H1 (cell line): ENCODE results near the gene MMP15. TPM values are rescaled to one million over a fixed set of nuclear protein-coding genes. Genes with fewer than 3 reads are reported as not detected.

Experiments
- CTCF ChIA-PET: fragments of 300-600 bp; sonication (Branson Sonifier 250); formaldehyde crosslinking; loops from one replicate; lab custom pipeline; 2021; ENCODE audit not compliant: partially characterized antibody; lab: Charles Lee
- POLR2A ChIA-PET: fragments of 300-600 bp; sonication (Branson Sonifier 250); formaldehyde crosslinking; loops from one replicate; lab custom pipeline; 2021; ENCODE audit warnings: inconsistent platforms; ENCODE audit not compliant: partially characterized antibody; lab: Charles Lee
- DNase-seq, 2 experiments: peaks; one replicate each; pipeline versions ENCODE4 v3.0.0 to v3.0.0-alpha.2; 2010 to 2022; ENCODE audit warnings: low spot score in 2 of 2, low read depth in 1 of 2, mixed read lengths in 1 of 2
- FAIRE-seq: peaks from 2 replicates; lab custom pipeline; 2011; peaks lifted over from hg19 to GRCh38; lab: Jason Lieb, UNC
- H2AFZ ChIP-seq: 2 replicates; pipeline ENCODE4 v1.8.1; 2012; ENCODE audit warnings: low read length, inconsistent platforms
- H2AK5ac ChIP-seq: 2 replicates; pipeline ENCODE4 v1.6.1; 2013; ENCODE audit warnings: low read depth, low read length
- H2BK120ac ChIP-seq: replicated peaks from 2 replicates; pipeline ENCODE3; 2013; ENCODE audit warnings: low read depth, low read length, inconsistent platforms
- H2BK12ac ChIP-seq: 2 replicates; pipeline ENCODE4 v1.6.1; 2013; ENCODE audit warnings: low read depth, low read length
- H2BK15ac ChIP-seq: 2 replicates; pipeline ENCODE4 v1.6.1; 2013; ENCODE audit warnings: low read length
- H2BK20ac ChIP-seq: 2 replicates; pipeline ENCODE4 v1.6.1; 2013; ENCODE audit warnings: low read length
- H2BK5ac ChIP-seq: 2 replicates; pipeline ENCODE4 v1.6.1; 2013; ENCODE audit warnings: low read depth, low read length
- H3K14ac ChIP-seq: 2 replicates; pipeline ENCODE4 v1.6.1; 2013; ENCODE audit warnings: inconsistent platforms; ENCODE audit not compliant: insufficient read length
- H3K18ac ChIP-seq: 2 replicates; pipeline ENCODE4 v1.6.1; 2013; ENCODE audit warnings: low read length; ENCODE audit errors: extremely low read depth
- H3K23ac ChIP-seq: 2 replicates; pipeline ENCODE4 v1.6.1; 2013; ENCODE audit warnings: inconsistent platforms; ENCODE audit not compliant: insufficient read length
- H3K23me2 ChIP-seq: 2 replicates; pipeline ENCODE4 v1.6.1; 2013; ENCODE audit warnings: low read depth, low read length
- H3K27ac ChIP-seq: 2 replicates; pipeline ENCODE4 v1.6.1; 2011; ENCODE audit warnings: low read depth, low read length, inconsistent platforms
- H3K27me3 ChIP-seq, 4 experiments: replicated peaks in 1 of 4; 1 replicate in 1 of 4; 2 replicates in 3 of 4; pipeline versions ENCODE4 v1.6.1 to v1.8.1; 2011 to 2013; ENCODE audit warnings: low read length in 3 of 4, mild to moderate bottlenecking in 3 of 4, inconsistent platforms in 2 of 4, mixed read lengths in 2 of 4, moderate library complexity in 1 of 4; ENCODE audit not compliant: control insufficient read depth in 3 of 4, insufficient read depth in 3 of 4; ENCODE audit errors: extremely low read depth in 1 of 4
- H3K36me3 ChIP-seq, 4 experiments: 2 replicates each; pipeline versions ENCODE4 v1.6.1 to v1.8.1; 2011 to 2013; ENCODE audit warnings: mild to moderate bottlenecking in 4 of 4, low read length in 3 of 4, moderate library complexity in 2 of 4, control low read depth in 1 of 4, inconsistent platforms in 1 of 4; ENCODE audit not compliant: insufficient read depth in 4 of 4, control insufficient read depth in 2 of 4
- H3K4ac ChIP-seq: replicated peaks from 2 replicates; pipeline ENCODE3; 2013; ENCODE audit warnings: low read length, low read depth, mixed read lengths, inconsistent platforms; ENCODE audit not compliant: insufficient read length
- H3K4me1 ChIP-seq, 4 experiments: replicated peaks in 1 of 4; 1 replicate in 1 of 4; 2 replicates in 3 of 4; pipeline versions ENCODE4 v1.6.1 to v1.8.1; 2011 to 2013; ENCODE audit warnings: low read length in 3 of 4, inconsistent platforms in 2 of 4, mixed read lengths in 1 of 4; ENCODE audit not compliant: insufficient read depth in 4 of 4, control insufficient read depth in 3 of 4
- H3K4me2 ChIP-seq, 2 experiments: 2 replicates each; pipeline versions ENCODE4 v1.6.1 to v1.8.1; 2011 to 2013; ENCODE audit warnings: low read depth in 2 of 2, low read length in 2 of 2, control low read depth in 1 of 2, inconsistent platforms in 1 of 2, mild to moderate bottlenecking in 1 of 2; ENCODE audit not compliant: insufficient read depth in 1 of 2
- H3K4me3 ChIP-seq, 4 experiments: fragments of 200-600, 300-600 bp in 1 of 4; sonication (generic), shearing (Covaris generic), sonication (Bioruptor Twin) in 1 of 4; 2 replicates each; pipeline versions ENCODE4 v1.5.1 to v1.8.1; 2011 to 2016; ENCODE audit warnings: low read length in 4 of 4, low read depth in 3 of 4, control low read depth in 2 of 4, inconsistent platforms in 2 of 4, mild to moderate bottlenecking in 2 of 4, mixed read lengths in 1 of 4, moderate library complexity in 1 of 4; ENCODE audit not compliant: insufficient read depth in 2 of 4; ENCODE audit errors: extremely low read depth in 1 of 4
- H3K56ac ChIP-seq: replicated peaks from 2 replicates; pipeline ENCODE3; 2013; ENCODE audit warnings: low read depth, mild to moderate bottlenecking, mixed read lengths, low read length, inconsistent platforms; ENCODE audit not compliant: insufficient read length
- H3K79me1 ChIP-seq: 2 replicates; pipeline ENCODE4 v1.6.1; 2013; ENCODE audit warnings: low read depth, low read length, control low read depth
- H3K79me2 ChIP-seq, 2 experiments: 2 replicates each; pipeline versions ENCODE4 v1.6.1 to v1.8.1; 2012 to 2013; ENCODE audit warnings: low read length in 2 of 2, mild to moderate bottlenecking in 2 of 2, inconsistent platforms in 1 of 2; ENCODE audit not compliant: insufficient read depth in 2 of 2, control insufficient read depth in 1 of 2
- H3K9ac ChIP-seq, 4 experiments: replicated peaks in 1 of 4; 1 replicate in 1 of 4; 2 replicates in 3 of 4; pipeline versions ENCODE4 v1.6.1 to v1.8.1; 2011 to 2013; ENCODE audit warnings: low read depth in 3 of 4, low read length in 3 of 4, control low read depth in 2 of 4, mild to moderate bottlenecking in 2 of 4, moderate library complexity in 2 of 4, inconsistent platforms in 1 of 4; ENCODE audit errors: extremely low read depth in 1 of 4
- H3K9me3 ChIP-seq, 2 experiments: 2 replicates each; pipeline versions ENCODE4 v1.6.1 to v1.8.1; 2012 to 2013; ENCODE audit warnings: mild to moderate bottlenecking in 2 of 2, moderate library complexity in 2 of 2, control low read depth in 1 of 2, inconsistent platforms in 1 of 2, low read depth in 1 of 2, low read length in 1 of 2, mixed read lengths in 1 of 2; ENCODE audit not compliant: insufficient read depth in 2 of 2
- H4K20me1 ChIP-seq, 2 experiments: replicated peaks in 1 of 2; 2 replicates each; pipeline versions ENCODE3 to v1.8.1; 2011 to 2013; ENCODE audit warnings: inconsistent platforms in 2 of 2, low read length in 2 of 2, mild to moderate bottlenecking in 1 of 2; ENCODE audit not compliant: insufficient read depth in 2 of 2, control insufficient read depth in 1 of 2
- H4K5ac ChIP-seq: 2 replicates; pipeline ENCODE4 v1.6.1; 2013; ENCODE audit warnings: low read length, low read depth, mixed read lengths, inconsistent platforms; ENCODE audit not compliant: insufficient read length
- H4K8ac ChIP-seq: 2 replicates; pipeline ENCODE4 v1.8.0; 2013; ENCODE audit warnings: mild to moderate bottlenecking, moderate library complexity, low read length, inconsistent platforms; ENCODE audit not compliant: insufficient read depth; ENCODE audit errors: extremely low read depth
- H4K91ac ChIP-seq: replicated peaks from 2 replicates; pipeline ENCODE3; 2013; ENCODE audit warnings: low read length, mixed read lengths, inconsistent platforms; ENCODE audit not compliant: insufficient read length
- CEBPB ChIP-seq: IDR thresholded peaks from 2 replicates; pipeline ENCODE4 v1.6.1; 2012; ENCODE audit warnings: low read depth, low read length
- CTCF ChIP-seq, 3 experiments: IDR thresholded peaks; 1 replicate in 2 of 3; 2 replicates in 1 of 3; pipeline versions ENCODE4 v1.5.1 to v1.6.1; 2011; ENCODE audit warnings: low read length in 3 of 3, mild to moderate bottlenecking in 3 of 3, inconsistent platforms in 2 of 3, low read depth in 1 of 3, moderate library complexity in 1 of 3; ENCODE audit not compliant: insufficient read depth in 1 of 3; ENCODE audit errors: control extremely low read depth in 1 of 3
- E2F6 ChIP-seq: IDR thresholded peaks from 2 replicates; pipeline ENCODE4 v1.6.1; 2012; ENCODE audit warnings: inconsistent platforms
- JUND ChIP-seq: IDR thresholded peaks from 2 replicates; pipeline ENCODE4 v1.6.1; 2011; ENCODE audit warnings: mild to moderate bottlenecking, improper control_type of control experiment, low read length
- RBBP5 ChIP-seq: IDR thresholded peaks from 2 replicates; pipeline ENCODE4 v1.7.1; 2012; ENCODE audit warnings: low read depth, mild to moderate bottlenecking, inconsistent platforms, low read length, moderate library complexity, borderline replicate concordance
- RNF2 ChIP-seq: fragments of 200-900, 300-1000 bp; sonication (generic); IDR thresholded peaks from 2 replicates; pipeline ENCODE4 v1.7.1; 2016; ENCODE audit warnings: borderline replicate concordance, low read depth, mild to moderate bottlenecking, antibody characterized with exemption, low read length; ENCODE audit not compliant: poor library complexity, severe bottlenecking; ENCODE audit errors: missing control alignments
- SP1 ChIP-seq: IDR thresholded peaks from 2 replicates; pipeline ENCODE4 v1.6.1; 2011; ENCODE audit warnings: low read depth, low read length
- TCF12 ChIP-seq: IDR thresholded peaks from 2 replicates; pipeline ENCODE4 v1.6.1; 2011; ENCODE audit warnings: low read depth, mild to moderate bottlenecking, low read length
- WGBS, 2 experiments: shearing (Covaris generic) in 1 of 2; methylation state at CpG; one replicate each; pipeline versions ENCODE4 v1.1.6 to v1.1.7; 2013 to 2015; ENCODE audit warnings: low lambda C conversion rate in 2 of 2, mixed read lengths in 2 of 2, inconsistent platforms in 1 of 2, low coverage in 1 of 2, missing lambda C conversion rate in 1 of 2; ENCODE audit not compliant: insufficient replicate concordance in 2 of 2, insufficient coverage in 1 of 2, insufficient read length in 1 of 2; ENCODE audit errors: extremely low coverage in 1 of 2, missing lambda C conversion rate in 1 of 2; 5-methylcytosine and 5-hydroxymethylcytosine counted together
- polyA plus RNA-seq, 7 experiments: library from polyadenylated mRNA; depleted of rRNA in 3 of 7; stranded (reverse) in 5 of 7; unstranded in 2 of 7; fragments of >200 nt in 5 of 7; fragments of 200-250 nt in 2 of 7; gene quantifications; 1 replicate in 5 of 7; 2 replicates in 1 of 7; 4 replicates in 1 of 7; pipeline versions ENCODE4 v1.2.1 to v1.2.3, GENCODE V29; 2011 to 2013; ENCODE audit warnings: missing spikeins in 2 of 7, mixed read lengths in 2 of 7
- total RNA-seq: library from RNA; stranded (reverse); fragmentation: NEBNext Ultra II Directional; extraction: Animal tissue kit (Norgen Biotek cat#: 25700); gene quantifications from 2 replicates; pipeline ENCODE4 v1.2.1, GENCODE V29; 2021
- TF ChIP-seq, protein P1 (sequence below): IDR thresholded peaks from 2 replicates; pipeline ENCODE4 v1.6.1; 2012; ENCODE audit warnings: inconsistent platforms

Gene MMP15
- total and polyA plus RNA-seq, 2 of the 8 experiments (the other 6 are each of a cell fraction or from before 2014, with no cell fraction given), result 38.5 to 42.2 TPM

- Histone ChIP-seq H3K79me2 (no peaks in the 10 kb centered on the region), H3K18ac (no peak overlapping the region), H3K27me3 (peaks cover 0 to 7% (median 3%) of the 10 kb centered on the region in 4 experiments; a peak in 6 of 7 replicates), H3K79me1 (no peaks in the 10 kb centered on the region), H3K4me2 (no peak overlapping the region), H3K9ac (no peak overlapping the region), H3K4me1 (no peaks in the 10 kb centered on the region; a peak in 1 of 7 replicates), H2BK15ac (no peak overlapping the region), H3K4me3 (no peak overlapping the region), H2AFZ (no peak overlapping the region), H3K14ac (no peak overlapping the region), H4K20me1 (no peaks in the 10 kb centered on the region), H3K4ac (no peak overlapping the region), H3K23ac (no peak overlapping the region), H4K8ac (no peak overlapping the region), H2BK120ac (no peak overlapping the region), H4K5ac (no peak overlapping the region), H3K27ac (no peak overlapping the region), H4K91ac (no peak overlapping the region), H3K23me2 (no peaks in the 10 kb centered on the region; the same call in 1 of the 2 replicates), H2AK5ac (no peak overlapping the region), H2BK12ac (no peak overlapping the region), H3K56ac (no peak overlapping the region), H3K36me3 (no peaks in the 10 kb centered on the region), H2BK20ac (no peak overlapping the region), H3K9me3 (no peaks in the 10 kb centered on the region), H2BK5ac (no peak overlapping the region)
- WGBS, 2 experiments, result 84% methylated on average over 11 of the region's 11 CpGs; no CpG with 5 or more reads in 1 of the 2 experiments
- DNase-seq, result no peak
- ChIA-PET POLR2A (interaction anchor here (0.6 kb wide), 1 partner anchor 70 kb away, joined by 3 read pairs; no protein-coding TSS in a partner anchor), CTCF (interaction anchor here (0.9 to 6.4 kb wide), 8 partner anchors 20 to 143 kb away, joined by 3 to 63 read pairs (median 4); partner anchors contain the start of genes USB1 and ZNF319)
- FAIRE-seq, result no peak
- TF ChIP-seq TCF12, result no peak
- TF ChIP-seq E2F6, result no peak
- TF ChIP-seq CEBPB, result no peak
- TF ChIP-seq JUND, result no peak
- TF ChIP-seq, protein P1, sequence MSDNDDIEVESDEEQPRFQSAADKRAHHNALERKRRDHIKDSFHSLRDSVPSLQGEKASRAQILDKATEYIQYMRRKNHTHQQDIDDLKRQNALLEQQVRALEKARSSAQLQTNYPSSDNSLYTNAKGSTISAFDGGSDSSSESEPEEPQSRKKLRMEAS, result no peak
- no peak for TF ChIP-seq CTCF (IDR thresholded peaks at IDR 0.05; ENCODE audit: control extremely low read depth in 1 of 3, insufficient read depth in 1 of 3, low read depth in 1 of 3, low read length in 3 of 3)
- no peak for TF ChIP-seq SP1
- TF ChIP-seq RNF2, result no peak
- no peak for TF ChIP-seq RBBP5
Measured at GRCh38 chr16:57979006-57979585, 46.5 kb upstream of the MMP15 start.
